ENCODE data around the gene C16orf92. TPM values are rescaled to one million over a fixed set of nuclear protein-coding genes. Genes with fewer than 3 reads are reported as not detected.

The C16orf92 gene
- polyA plus RNA-seq, 1 donor from 2014 or later, result not detected

DNA sequence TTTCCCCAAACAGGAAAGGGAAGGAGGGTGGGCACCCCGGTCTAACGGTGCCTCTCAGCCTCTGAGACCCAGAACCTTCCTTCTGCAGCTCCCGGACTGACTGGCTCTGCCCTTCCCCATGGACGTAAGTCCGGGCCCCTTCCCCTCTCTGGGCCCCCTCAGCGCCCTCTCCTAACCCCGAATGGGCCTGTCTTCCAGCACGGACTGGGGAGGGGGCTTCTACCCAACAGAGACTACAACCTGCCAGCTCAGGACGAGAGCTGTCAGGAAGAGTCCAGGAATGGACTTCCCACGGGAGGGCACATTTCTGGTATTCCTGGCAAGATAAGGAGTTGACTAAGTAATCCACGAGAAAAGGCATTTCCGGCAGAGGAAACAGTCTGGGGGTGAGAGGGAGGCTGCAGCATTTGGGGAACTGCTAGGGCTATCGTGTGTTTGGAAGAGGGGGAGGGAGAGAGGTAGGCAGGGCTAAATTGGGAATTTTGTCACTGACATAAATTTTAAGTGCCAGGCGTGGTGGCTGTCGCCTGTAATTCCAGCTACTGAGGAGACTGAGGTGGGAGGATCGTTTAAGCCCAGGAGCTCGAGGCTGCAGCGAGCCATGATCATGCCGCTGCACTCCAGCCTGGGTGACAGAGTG lies 30.5 kb downstream of the C16orf92 start:
- H3K9me2 ChIP-seq (ENCODE audit: insufficient read depth, low read length), result no peaks in the 10 kb centered on the region
- H3K27me3 ChIP-seq (ENCODE audit: insufficient read depth, low read depth, low read length), result no peaks in the 10 kb centered on the region
- H3K9me3 ChIP-seq (ENCODE audit: low read length), result no peaks in the 10 kb centered on the region
- peak overlapping the region; percentile 95 for H3K4me3 ChIP-seq (ENCODE audit: low read length)
- H3F3A ChIP-seq (ENCODE audit: insufficient read depth, low read length, poor library complexity, severe bottlenecking), result no peaks in the 10 kb centered on the region
- H4K20me1 ChIP-seq (ENCODE audit: insufficient read depth), result no peaks in the 10 kb centered on the region
- H3K9ac ChIP-seq (ENCODE audit: low read length), result peak overlapping the region; percentile 79
- H3K36me3 ChIP-seq (ENCODE audit: insufficient read depth, low read length), result no peaks in the 10 kb centered on the region
- peaks cover 10% of the 10 kb centered on the region for H3K79me2 ChIP-seq (replicated peaks; ENCODE audit: insufficient read depth, low read length)
- H2AFZ ChIP-seq (ENCODE audit: low read depth, low read length), result peak overlapping the region; percentile 56
- no peak for TF ChIP-seq RAD21 (conservative IDR thresholded peaks at IDR 0.05)
- peak; percentile 21 for TF ChIP-seq MXI1 (conservative IDR thresholded peaks at IDR 0.05; ENCODE audit: poor library complexity, severe bottlenecking)
- no peak for TF ChIP-seq SMC3 (conservative IDR thresholded peaks at IDR 0.05; ENCODE audit: poor library complexity)
- TF ChIP-seq TAF1 (IDR thresholded peaks at IDR 0.05; ENCODE audit: low read depth), result no peak
- TF ChIP-seq, protein P1, sequence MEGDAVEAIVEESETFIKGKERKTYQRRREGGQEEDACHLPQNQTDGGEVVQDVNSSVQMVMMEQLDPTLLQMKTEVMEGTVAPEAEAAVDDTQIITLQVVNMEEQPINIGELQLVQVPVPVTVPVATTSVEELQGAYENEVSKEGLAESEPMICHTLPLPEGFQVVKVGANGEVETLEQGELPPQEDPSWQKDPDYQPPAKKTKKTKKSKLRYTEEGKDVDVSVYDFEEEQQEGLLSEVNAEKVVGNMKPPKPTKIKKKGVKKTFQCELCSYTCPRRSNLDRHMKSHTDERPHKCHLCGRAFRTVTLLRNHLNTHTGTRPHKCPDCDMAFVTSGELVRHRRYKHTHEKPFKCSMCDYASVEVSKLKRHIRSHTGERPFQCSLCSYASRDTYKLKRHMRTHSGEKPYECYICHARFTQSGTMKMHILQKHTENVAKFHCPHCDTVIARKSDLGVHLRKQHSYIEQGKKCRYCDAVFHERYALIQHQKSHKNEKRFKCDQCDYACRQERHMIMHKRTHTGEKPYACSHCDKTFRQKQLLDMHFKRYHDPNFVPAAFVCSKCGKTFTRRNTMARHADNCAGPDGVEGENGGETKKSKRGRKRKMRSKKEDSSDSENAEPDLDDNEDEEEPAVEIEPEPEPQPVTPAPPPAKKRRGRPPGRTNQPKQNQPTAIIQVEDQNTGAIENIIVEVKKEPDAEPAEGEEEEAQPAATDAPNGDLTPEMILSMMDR (IDR thresholded peaks at IDR 0.05; ENCODE audit: poor library complexity, severe bottlenecking), result no peak
- TF ChIP-seq, protein P2, sequence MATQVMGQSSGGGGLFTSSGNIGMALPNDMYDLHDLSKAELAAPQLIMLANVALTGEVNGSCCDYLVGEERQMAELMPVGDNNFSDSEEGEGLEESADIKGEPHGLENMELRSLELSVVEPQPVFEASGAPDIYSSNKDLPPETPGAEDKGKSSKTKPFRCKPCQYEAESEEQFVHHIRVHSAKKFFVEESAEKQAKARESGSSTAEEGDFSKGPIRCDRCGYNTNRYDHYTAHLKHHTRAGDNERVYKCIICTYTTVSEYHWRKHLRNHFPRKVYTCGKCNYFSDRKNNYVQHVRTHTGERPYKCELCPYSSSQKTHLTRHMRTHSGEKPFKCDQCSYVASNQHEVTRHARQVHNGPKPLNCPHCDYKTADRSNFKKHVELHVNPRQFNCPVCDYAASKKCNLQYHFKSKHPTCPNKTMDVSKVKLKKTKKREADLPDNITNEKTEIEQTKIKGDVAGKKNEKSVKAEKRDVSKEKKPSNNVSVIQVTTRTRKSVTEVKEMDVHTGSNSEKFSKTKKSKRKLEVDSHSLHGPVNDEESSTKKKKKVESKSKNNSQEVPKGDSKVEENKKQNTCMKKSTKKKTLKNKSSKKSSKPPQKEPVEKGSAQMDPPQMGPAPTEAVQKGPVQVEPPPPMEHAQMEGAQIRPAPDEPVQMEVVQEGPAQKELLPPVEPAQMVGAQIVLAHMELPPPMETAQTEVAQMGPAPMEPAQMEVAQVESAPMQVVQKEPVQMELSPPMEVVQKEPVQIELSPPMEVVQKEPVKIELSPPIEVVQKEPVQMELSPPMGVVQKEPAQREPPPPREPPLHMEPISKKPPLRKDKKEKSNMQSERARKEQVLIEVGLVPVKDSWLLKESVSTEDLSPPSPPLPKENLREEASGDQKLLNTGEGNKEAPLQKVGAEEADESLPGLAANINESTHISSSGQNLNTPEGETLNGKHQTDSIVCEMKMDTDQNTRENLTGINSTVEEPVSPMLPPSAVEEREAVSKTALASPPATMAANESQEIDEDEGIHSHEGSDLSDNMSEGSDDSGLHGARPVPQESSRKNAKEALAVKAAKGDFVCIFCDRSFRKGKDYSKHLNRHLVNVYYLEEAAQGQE (IDR thresholded peaks at IDR 0.05; ENCODE audit: borderline replicate concordance), result no peak
- no peak for TF ChIP-seq EP300 (conservative IDR thresholded peaks at IDR 0.05; ENCODE audit: poor library complexity, severe bottlenecking)
- H3K27ac ChIP-seq (ENCODE audit: low read length), result peak overlapping the region; percentile 24
- H3K4me2 ChIP-seq (ENCODE audit: low read length), result peak overlapping the region; percentile 100

DNA sequence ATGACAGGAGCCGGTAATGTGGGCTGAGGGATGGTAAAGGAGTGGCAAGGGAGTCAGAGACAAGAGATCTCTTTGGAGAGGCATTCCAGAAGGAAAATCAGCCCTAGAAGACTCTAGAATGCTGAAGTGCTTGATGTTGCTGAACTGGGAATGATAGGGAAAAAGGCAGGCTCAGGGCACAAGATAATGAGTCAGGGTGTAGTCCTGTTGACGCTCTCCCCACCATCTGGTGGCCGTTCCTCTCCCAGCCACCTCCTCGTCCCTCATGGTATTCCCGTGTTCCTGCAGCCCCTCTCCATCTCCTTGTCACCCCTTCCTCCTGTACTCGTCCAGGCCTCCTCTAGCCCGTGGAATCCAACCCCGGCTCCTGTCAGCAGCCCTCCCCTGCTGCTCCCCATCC lies 31.5 kb downstream of the C16orf92 start:
- Histone ChIP-seq H3K4me2 (ENCODE audit: low read length) (no peak overlapping the region), H3K9ac (ENCODE audit: low read length) (no peak overlapping the region), H3K27me3 (ENCODE audit: insufficient read depth, low read depth, low read length) (no peaks in the 10 kb centered on the region), H3K27ac (ENCODE audit: low read length) (no peak overlapping the region), H3K4me3 (ENCODE audit: low read length) (no peak overlapping the region), H2AFZ (ENCODE audit: low read depth, low read length) (no peak overlapping the region), H3K9me3 (ENCODE audit: low read length) (no peaks in the 10 kb centered on the region), H4K20me1 (ENCODE audit: insufficient read depth) (no peaks in the 10 kb centered on the region), H3F3A (ENCODE audit: insufficient read depth, low read length, poor library complexity, severe bottlenecking) (no peaks in the 10 kb centered on the region), H3K9me2 (ENCODE audit: insufficient read depth, low read length) (no peaks in the 10 kb centered on the region), H3K36me3 (ENCODE audit: insufficient read depth, low read length) (no peaks in the 10 kb centered on the region), H3K79me2 (replicated peaks; ENCODE audit: insufficient read depth, low read length) (peaks cover 10% of the 10 kb centered on the region)
- TF ChIP-seq POLR2AphosphoS5 (IDR thresholded peaks at IDR 0.05), result no peak
- no peak for TF ChIP-seq RAD21 (conservative IDR thresholded peaks at IDR 0.05)
- no peak for TF ChIP-seq EP300 (conservative IDR thresholded peaks at IDR 0.05; ENCODE audit: poor library complexity, severe bottlenecking)
- TF ChIP-seq TAF1 (IDR thresholded peaks at IDR 0.05; ENCODE audit: low read depth), result no peak
- TF ChIP-seq EZH2 (IDR thresholded peaks at IDR 0.05; ENCODE audit: borderline replicate concordance, insufficient read depth, low read length, poor library complexity, severe bottlenecking), result no peak
- TF ChIP-seq, protein P2 (IDR thresholded peaks at IDR 0.05; ENCODE audit: borderline replicate concordance), result no peak
- TF ChIP-seq, protein P1 (IDR thresholded peaks at IDR 0.05; ENCODE audit: poor library complexity, severe bottlenecking), result no peak
- TF ChIP-seq MXI1 (conservative IDR thresholded peaks at IDR 0.05; ENCODE audit: poor library complexity, severe bottlenecking), result no peak
- TF ChIP-seq SMC3 (conservative IDR thresholded peaks at IDR 0.05; ENCODE audit: poor library complexity), result no peak
